Activated T-helper 1 cell treated with Interleukin-2 at 50 U/mL for 16 hours (primary cell): Measurements from ENCODE around the gene TSPAN32.

Source experiments
- DNase-seq: peaks from one replicate; pipeline ENCODE4 v3.0.0-alpha.2; 2020; ENCODE audit warnings: low read depth

Gene TSPAN32

GRCh38 chr11:2366733-2367132 is 64.9 kb downstream of the TSPAN32 start:
- no peak for DNase-seq

- no peak for DNase-seq
These were observed 65.7 kb downstream of the TSPAN32 start for GRCh38 chr11:2367266-2368160.
